Choroid plexus epithelial cell (primary cell): Measurements from ENCODE around the gene FRK.
"Not testable (repeated sequence)": the region's sequence is repeated elsewhere in the genome, so short reads cannot be mapped to it uniquely, and the experiment has no call there.

Experiments used
- DNase-seq: peaks from one replicate; pipeline ENCODE4 v3.0.0-alpha.2; 2010; ENCODE audit warnings: low read depth
- H3K4me3 ChIP-seq: 2 replicates; pipeline ENCODE4 v1.5.1; 2011; ENCODE audit warnings: low read depth, mild to moderate bottlenecking, control low read depth, low read length, moderate library complexity
- CTCF ChIP-seq: conservative IDR thresholded peaks from 2 replicates; pipeline ENCODE4 v1.5.1; 2011; ENCODE audit warnings: low read depth, mild to moderate bottlenecking, control low read depth, inconsistent platforms, low read length, moderate library complexity

Gene FRK

GRCh38 chr6:115891750-115892149 lies 168.9 kb downstream of the FRK start:
- TF ChIP-seq CTCF: no peak
- H3K4me3 ChIP-seq: no peak overlapping the region

GRCh38 chr6:115891111-115891669 lies 169.5 kb downstream of the FRK start:
- DNase-seq: peak; percentile 23
- H3K4me3 ChIP-seq: no peak overlapping the region
- no peak for TF ChIP-seq CTCF

More at GRCh38 chr6:115891750-115892149, 168.9 kb downstream of the FRK start:
- no peak for DNase-seq

GRCh38 chr6:115890238-115890637 lies 170.5 kb downstream of the FRK start:
- H3K4me3 ChIP-seq: no peak overlapping the region
- DNase-seq: no peak
- TF ChIP-seq CTCF: no peak

GRCh38 chr6:115888687-115889470 lies 171.8 kb downstream of the FRK start:
- DNase-seq, H3K4me3 ChIP-seq: not testable (repeated sequence)

GRCh38 chr6:115887891-115888290 lies 172.8 kb downstream of the FRK start:
- no peak for TF ChIP-seq CTCF
- no peak for DNase-seq

GRCh38 chr6:115885636-115886366 lies 174.9 kb downstream of the FRK start:
- no peak for TF ChIP-seq CTCF
- no peak for DNase-seq
- H3K4me3 ChIP-seq: no peak overlapping the region

More at GRCh38 chr6:115887891-115888290, 172.8 kb downstream of the FRK start:
- H3K4me3 ChIP-seq: no peak overlapping the region

GRCh38 chr6:115882771-115883170 lies 177.9 kb downstream of the FRK start:
- TF ChIP-seq CTCF: no peak
- H3K4me3 ChIP-seq: no peak overlapping the region
- no peak for DNase-seq
